GM19351 (cell line): ENCODE measurements around the gene CHAF1A.

Experiments used
- ATAC-seq: cut with Tn5 transposase; IDR thresholded peaks from one replicate; pipeline ENCODE4 v1.9.1; 2021; ENCODE audit warnings: mild to moderate bottlenecking, moderate library complexity; ENCODE audit not compliant: unreplicated experiment

CHAF1A gene

GRCh38 chr19:4436231-4436630 is 33.8 kb downstream of the CHAF1A start:
- ATAC-seq = no peak

- no peak for ATAC-seq
These were observed 34.7 kb downstream of the CHAF1A start for GRCh38 chr19:4437103-4437502.

- ATAC-seq = no peak
These were observed 36.8 kb downstream of the CHAF1A start for GRCh38 chr19:4439243-4439642.

GRCh38 chr19:4441994-4442818 is 39.8 kb downstream of the CHAF1A start:
- no peak for ATAC-seq

- no peak for ATAC-seq
These were observed 40.3 kb downstream of the CHAF1A start for GRCh38 chr19:4442819-4443146.

- no peak for ATAC-seq
These were observed 40.7 kb downstream of the CHAF1A start for GRCh38 chr19:4443188-4443587.

- ATAC-seq = no peak
These were observed 41.7 kb downstream of the CHAF1A start for GRCh38 chr19:4443966-4444764.

- ATAC-seq = no peak
These were observed 42.6 kb downstream of the CHAF1A start for GRCh38 chr19:4444765-4445741.

- ATAC-seq = no peak
These were observed 43.7 kb downstream of the CHAF1A start for GRCh38 chr19:4445963-4446703.

GRCh38 chr19:4446704-4447200 is 44.3 kb downstream of the CHAF1A start:
- ATAC-seq = no peak

- no peak for ATAC-seq
These were observed 45.1 kb downstream of the CHAF1A start for GRCh38 chr19:4447327-4448146.

GRCh38 chr19:4448147-4448985 is 45.9 kb downstream of the CHAF1A start:
- ATAC-seq = no peak

- no peak for ATAC-seq
These were observed 46.7 kb downstream of the CHAF1A start for GRCh38 chr19:4449022-4449638.

GRCh38 chr19:4449639-4450028 is 47.2 kb downstream of the CHAF1A start:
- ATAC-seq = no peak

GRCh38 chr19:4452230-4452990 is 50.0 kb downstream of the CHAF1A start:
- ATAC-seq = no peak

GRCh38 chr19:4453232-4454179 is 51.1 kb downstream of the CHAF1A start:
- no peak for ATAC-seq
